ENCODE measurements around the gene LTA. TPM values are rescaled to one million over a fixed set of nuclear protein-coding genes. Genes with fewer than 3 reads are reported as not detected.

The LTA gene
- polyA plus RNA-seq, 1 of the 3 experiments (the other 2 are of a cell fraction) = not detected

GRCh38 chr6:31558631-31559500, 13.2 kb upstream of the LTA start (continued):
- no peak for TF ChIP-seq USF2 (IDR thresholded peaks at IDR 0.05; ENCODE audit: borderline replicate concordance, low read depth, low read length)
- TF ChIP-seq MEF2A (IDR thresholded peaks at IDR 0.05; ENCODE audit: borderline replicate concordance, low read depth) = no peak

- peak overlapping the region; percentile 66; the same call in 1 of the 2 replicates for H3K4me2 ChIP-seq
- no peak overlapping the region for H2AFZ ChIP-seq (ENCODE audit: low read depth)
- H3K27ac ChIP-seq (ENCODE audit: low read depth in 2 of 2, low read length in 1 of 2) = peak overlapping the region in 1 of 2 experiments; percentile 77; a peak in 2 of 4 replicates
- no peaks in the 10 kb centered on the region for H3K9me2 ChIP-seq
- H3K36me3 ChIP-seq (replicated peaks in 1 of 2; ENCODE audit: control insufficient read depth in 1 of 2, insufficient read depth in 2 of 2, low read length in 1 of 2) = peaks cover 16 to 28% of the 10 kb centered on the region in 2 experiments
- H3K79me2 ChIP-seq (ENCODE audit: insufficient read depth) = peaks cover 13% of the 10 kb centered on the region; the same call in 1 of the 2 replicates
- CTCF ChIA-PET = interaction anchor here (1.5 to 5.7 kb wide), 3 partner anchors 11 to 39 kb away, joined by 3 to 29 read pairs (median 5); partner anchors contain the start of gene LTB
- POLR2A ChIA-PET = interaction anchor here (0.9 kb wide), 1 partner anchor 9 kb away, joined by 3 read pairs; no protein-coding TSS in a partner anchor
- no peak for DNase-seq
- H3K4me3 ChIP-seq (ENCODE audit: low read depth in 2 of 2, low read length in 1 of 2) = no peak overlapping the region
- H3K4me1 ChIP-seq (ENCODE audit: control insufficient read depth in 1 of 2, insufficient read depth in 2 of 2, low read depth in 1 of 2, low read length in 1 of 2) = peaks cover 0 to 20% of the 10 kb centered on the region in 2 experiments; a peak in 3 of 4 replicates
- H4K20me1 ChIP-seq (ENCODE audit: insufficient read depth) = no peaks in the 10 kb centered on the region
- no peak for TF ChIP-seq TEAD4 (IDR thresholded peaks at IDR 0.05; ENCODE audit: borderline replicate concordance, insufficient read depth)
- H3K9me3 ChIP-seq = no peaks in the 10 kb centered on the region
- no peaks in the 10 kb centered on the region for H3K27me3 ChIP-seq (ENCODE audit: insufficient read depth)
- no peak overlapping the region; the same call in 1 of the 2 replicates for H3K9ac ChIP-seq
- peaks cover 33% of the 10 kb centered on the region for H3F3A ChIP-seq (replicated peaks; ENCODE audit: insufficient read depth)
- WGBS (ENCODE audit: low lambda C conversion rate) = 80% methylated on average over 4 of the region's 4 CpGs
These were observed 12.5 kb upstream of the LTA start for GRCh38 chr6:31559606-31559957.

GRCh38 chr6:31559958-31560696, 12.0 kb upstream of the LTA start:
- no peaks in the 10 kb centered on the region for H3K9me2 ChIP-seq
- no peak for DNase-seq
- ChIA-PET POLR2A (interaction anchor here (0.6 to 0.9 kb wide), 2 partner anchors 9 to 1188 kb away, joined by 3 read pairs; no protein-coding TSS in a partner anchor), CTCF (interaction anchor here (0.9 to 5.7 kb wide), 3 partner anchors 11 to 21 kb away, joined by 3 to 29 read pairs (median 3); partner anchors contain the start of genes ATP6V1G2 and LTB)
- H3K9ac ChIP-seq = peak overlapping the region; percentile 43; the same call in 1 of the 2 replicates
- peaks cover 33% of the 10 kb centered on the region for H3F3A ChIP-seq (replicated peaks; ENCODE audit: insufficient read depth)
- 75% methylated on average over 7 of the region's 7 CpGs for WGBS (ENCODE audit: low lambda C conversion rate)
- peaks cover 16 to 26% of the 10 kb centered on the region in 2 experiments for H3K36me3 ChIP-seq (replicated peaks in 1 of 2; ENCODE audit: control insufficient read depth in 1 of 2, insufficient read depth in 2 of 2, low read length in 1 of 2)
- no peak overlapping the region for H2AFZ ChIP-seq (ENCODE audit: low read depth)
- H3K27ac ChIP-seq (ENCODE audit: low read depth in 2 of 2, low read length in 1 of 2) = peak overlapping the region; percentile 14 to 77; a peak in 3 of 4 replicates
- H3K4me2 ChIP-seq = peak overlapping the region; percentile 66
- H3K4me1 ChIP-seq (ENCODE audit: control insufficient read depth in 1 of 2, insufficient read depth in 2 of 2, low read depth in 1 of 2, low read length in 1 of 2) = peaks cover 0 to 20% of the 10 kb centered on the region in 2 experiments; a peak in 3 of 4 replicates
- H3K9me3 ChIP-seq = no peaks in the 10 kb centered on the region
- H3K79me2 ChIP-seq (ENCODE audit: insufficient read depth) = peaks cover 7% of the 10 kb centered on the region; the same call in 1 of the 2 replicates
- H4K20me1 ChIP-seq (ENCODE audit: insufficient read depth) = no peaks in the 10 kb centered on the region
- H3K27me3 ChIP-seq (ENCODE audit: insufficient read depth) = no peaks in the 10 kb centered on the region
- no peak overlapping the region for H3K4me3 ChIP-seq (ENCODE audit: low read depth in 2 of 2, low read length in 1 of 2)
- TF ChIP-seq GABPA (IDR thresholded peaks at IDR 0.05; ENCODE audit: low read depth) (peak; percentile 29; the same call in 1 of the 2 replicates), NRF1 (IDR thresholded peaks at IDR 0.05; ENCODE audit: low read depth, low read length) (no peak), REST (IDR thresholded peaks at IDR 0.05; ENCODE audit: low read depth, low read length) (0 out of 2 replicates have a peak, but pooled peaks have one; percentile 55), EP300 (IDR thresholded peaks at IDR 0.05; ENCODE audit: borderline replicate concordance in 1 of 2, low read depth in 1 of 2, low read length in 1 of 2) (peak in 1 of 2 experiments; percentile 20; a peak in 1 of 4 replicates), USF2 (IDR thresholded peaks at IDR 0.05; ENCODE audit: borderline replicate concordance, low read depth, low read length) (no peak), RFX5 (IDR thresholded peaks at IDR 0.05; ENCODE audit: low read length) (no peak), MAX (IDR thresholded peaks at IDR 0.05; ENCODE audit: low read depth) (0 out of 2 replicates have a peak, but pooled peaks have one; percentile 52), TCF12 (IDR thresholded peaks at IDR 0.05) (peak; percentile 59), FOSL2 (IDR thresholded peaks at IDR 0.05; ENCODE audit: borderline replicate concordance, low read depth) (peak; percentile 83; the same call in 1 of the 2 replicates), TEAD4 (IDR thresholded peaks at IDR 0.05; ENCODE audit: borderline replicate concordance, insufficient read depth) (peak; percentile 77), USF1 (IDR thresholded peaks at IDR 0.05; ENCODE audit: borderline replicate concordance, low read depth) (no peak), RXRA (IDR thresholded peaks at IDR 0.05; ENCODE audit: borderline replicate concordance, low read depth) (peak; percentile 42; the same call in 1 of the 2 replicates)
